Stimulated activated CD8-positive, alpha-beta memory T cell treated with anti-CD3 and anti-CD28 coated beads, Interleukin-7, amount 100 ng/mL, for 4 hours (primary cell): ENCODE data around the gene GPRIN1.

Source experiments
- DNase-seq, 2 donors: peaks; one replicate each; pipeline ENCODE4 v3.0.0-alpha.2; 2020; ENCODE audit warnings: low read depth in 2 of 2

Gene GPRIN1

GRCh38 chr5:176643491-176644219 lies 33.7 kb upstream of the GPRIN1 start:
- DNase-seq, result no peak

DNA sequence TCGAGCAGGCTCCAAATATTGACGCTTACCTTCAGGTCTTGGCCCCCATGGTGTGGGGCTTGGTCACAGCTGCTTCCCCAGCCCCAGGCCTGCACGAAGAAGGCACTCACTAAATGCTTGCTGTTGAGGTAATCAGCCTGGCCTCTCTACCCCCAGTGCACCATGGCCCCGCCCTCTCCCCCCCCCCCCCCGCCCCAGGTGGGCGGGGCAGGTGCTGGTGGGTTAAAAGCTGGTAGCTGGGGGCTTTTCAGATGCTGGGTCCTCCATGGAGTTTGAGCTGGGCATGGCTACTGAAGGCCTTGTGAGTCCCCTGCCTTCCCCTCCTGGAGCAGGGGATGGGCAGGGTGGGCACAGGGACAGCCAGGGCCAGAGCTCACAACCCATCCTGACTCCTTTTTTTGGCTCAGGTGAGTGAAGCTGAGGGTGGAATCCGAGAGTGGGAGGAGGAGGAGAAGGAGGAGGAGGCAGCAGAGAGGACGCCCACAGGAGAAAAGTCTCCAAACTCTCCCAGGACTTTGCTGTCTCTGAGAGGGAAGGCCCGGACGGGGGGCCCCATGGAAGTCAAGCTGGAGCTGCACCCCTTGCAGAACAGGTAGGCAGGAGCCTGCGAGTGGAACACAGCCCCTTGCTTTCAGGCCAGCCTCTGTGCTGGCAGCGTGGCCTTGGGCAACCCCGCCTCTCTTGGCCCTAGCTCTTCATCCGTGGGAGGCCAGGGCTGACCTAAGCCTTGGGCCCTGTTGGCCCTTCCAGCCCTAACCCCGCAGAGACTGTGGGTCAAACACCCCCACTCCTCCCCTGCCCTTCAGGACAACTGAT lies 32.9 kb upstream of the GPRIN1 start:
- DNase-seq, result no peak

GRCh38 chr5:176640616-176641015 lies 30.7 kb upstream of the GPRIN1 start:
- no peak for DNase-seq

- DNase-seq, result no peak
Observed at GRCh38 chr5:176639981-176640380, 30.0 kb upstream of the GPRIN1 start.

DNA sequence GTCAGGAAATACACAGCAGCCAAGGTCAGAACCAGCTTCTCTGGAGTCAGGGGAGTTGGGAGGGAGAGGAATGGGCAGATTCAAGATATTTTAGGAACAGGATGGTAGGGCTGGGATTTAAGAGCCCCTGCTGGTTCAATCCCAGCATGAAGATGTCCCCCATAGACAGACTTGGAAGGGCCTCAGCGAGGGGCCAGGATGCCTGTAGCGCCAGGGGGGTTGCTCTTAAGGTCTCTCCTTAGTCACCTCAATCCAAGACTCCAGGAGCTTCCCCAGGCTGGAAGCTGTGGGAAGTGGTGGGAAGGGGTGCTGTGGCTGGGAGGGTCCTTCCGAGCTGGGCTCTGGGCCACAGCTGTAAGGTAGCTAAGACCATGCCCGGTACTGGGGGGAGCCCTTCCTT lies 29.3 kb upstream of the GPRIN1 start:
- no peak for DNase-seq

DNA sequence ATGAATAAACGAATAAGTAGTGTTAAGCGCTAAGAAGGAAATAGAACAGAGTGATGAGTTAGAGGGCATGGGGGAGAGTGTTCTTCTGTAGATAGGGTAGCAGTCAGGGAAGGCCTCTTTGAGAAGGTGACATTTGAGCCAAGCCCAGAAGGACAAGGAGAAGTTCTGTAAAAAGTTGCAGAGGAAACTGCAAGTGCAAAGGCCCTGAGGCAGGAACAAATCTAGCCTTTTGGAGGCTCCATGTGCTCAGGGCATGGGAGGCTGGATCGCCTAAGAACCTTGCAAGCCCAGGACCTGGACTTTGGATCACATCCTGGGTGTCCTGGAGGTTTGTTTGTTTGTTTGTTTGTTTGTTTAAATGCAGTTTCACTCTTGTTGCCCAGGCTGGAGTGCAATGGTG lies 28.5 kb upstream of the GPRIN1 start:
- DNase-seq, result no peak

GRCh38 chr5:176637556-176637955 lies 27.6 kb upstream of the GPRIN1 start:
- DNase-seq, result no peak

GRCh38 chr5:176636426-176636825 lies 26.5 kb upstream of the GPRIN1 start:
- no peak for DNase-seq

- DNase-seq, result no peak
Observed at GRCh38 chr5:176633598-176633997, 23.6 kb upstream of the GPRIN1 start.

DNA sequence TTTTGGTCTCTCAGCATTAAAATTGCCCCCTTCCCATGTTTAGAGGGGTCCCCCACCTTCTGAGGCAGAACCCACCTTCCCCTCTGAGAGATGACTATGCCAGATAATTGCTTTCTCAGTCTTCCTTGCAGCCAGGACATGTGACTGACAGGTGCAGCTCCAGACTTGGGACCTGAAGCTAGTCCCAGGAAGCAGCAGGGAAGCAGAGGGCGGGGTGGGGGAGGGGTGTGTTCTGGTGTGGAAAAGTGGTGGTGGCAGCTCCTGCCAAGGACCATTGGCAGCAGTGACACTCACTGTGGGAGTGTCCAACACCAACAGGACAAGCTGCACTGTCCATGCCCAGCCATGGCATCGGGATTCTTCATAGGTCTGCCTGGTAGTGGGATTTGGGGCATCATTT lies 22.8 kb upstream of the GPRIN1 start:
- DNase-seq, result no peak

DNA sequence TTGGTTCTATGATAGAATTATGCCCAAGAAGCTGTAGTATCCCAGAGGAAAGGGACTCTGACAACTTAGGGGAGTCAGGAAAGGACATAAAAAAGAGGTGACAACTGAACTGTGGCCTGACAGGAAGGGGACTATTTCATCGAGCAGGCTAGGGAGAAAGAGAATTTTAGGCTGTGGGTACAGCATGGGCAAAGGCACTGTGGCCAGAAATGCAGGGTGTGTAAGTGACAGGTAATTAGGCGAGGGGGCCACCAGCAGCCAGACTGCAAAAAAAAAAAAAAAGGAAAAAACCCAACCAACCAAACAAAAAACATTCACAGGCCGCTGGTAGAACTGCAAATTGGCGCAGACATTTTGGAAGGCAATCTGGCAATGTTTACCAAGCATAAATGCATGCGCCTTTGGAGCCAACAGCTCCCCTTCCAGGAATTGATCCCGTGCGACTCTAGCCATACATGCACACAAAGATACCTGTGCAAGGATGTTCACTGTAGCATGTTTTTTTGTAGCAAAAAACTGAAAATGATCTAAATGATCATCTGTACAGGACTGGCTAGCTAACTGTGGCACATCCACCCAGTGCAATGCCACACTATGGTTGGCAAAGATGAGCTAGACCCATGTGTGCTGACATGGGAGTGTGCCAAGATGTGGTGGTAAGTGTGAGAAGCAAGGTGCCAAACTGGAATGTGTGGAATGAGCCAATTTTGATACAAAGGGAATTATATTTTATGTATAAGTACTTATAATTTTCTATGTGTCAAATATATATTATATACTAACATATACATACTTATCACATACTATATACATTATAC lies 21.6 kb upstream of the GPRIN1 start:
- DNase-seq, result no peak

DNA sequence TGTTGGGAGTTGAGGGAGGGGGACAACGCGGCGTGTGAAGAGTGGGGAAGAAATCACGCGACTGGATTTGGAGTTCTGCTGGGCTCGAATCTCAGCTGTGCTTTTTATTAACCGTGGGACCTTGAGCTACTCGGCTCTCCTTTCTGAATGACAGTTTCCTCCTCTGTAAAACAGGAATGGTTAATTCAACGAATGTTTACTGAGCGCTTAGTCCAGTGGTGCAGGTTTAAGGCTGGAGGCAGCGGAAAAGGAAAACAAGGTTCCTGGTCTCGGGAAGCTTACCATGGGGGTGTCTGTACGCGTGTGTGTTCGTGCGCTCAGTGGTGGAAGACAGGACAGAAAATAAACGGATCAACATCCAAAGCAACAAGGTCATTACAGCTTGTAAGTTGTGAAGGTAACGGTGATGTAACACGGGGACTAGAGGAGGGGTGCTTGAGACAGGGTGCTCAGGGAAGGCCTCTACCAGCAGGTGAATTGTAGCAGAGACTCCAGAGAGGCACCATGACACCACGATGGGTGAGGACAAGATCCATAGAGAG lies 20.8 kb upstream of the GPRIN1 start:
- DNase-seq, result no peak

- peak in 1 of 2 donors; percentile 52 for DNase-seq
Observed at GRCh38 chr5:176629853-176630680, 20.1 kb upstream of the GPRIN1 start, which contains the start of the genes EIF4E1B and SNCB. Gene EIF4E1B (plus strand): TSS chr5:176630675. CDS start chr5:176642788, 12,113 bp downstream. Gene SNCB (minus strand): TSS chr5:176630534. CDS start chr5:176629654, 880 bp downstream.

GRCh38 chr5:176629317-176629852 lies 19.4 kb upstream of the GPRIN1 start:
- no peak for DNase-seq

DNA sequence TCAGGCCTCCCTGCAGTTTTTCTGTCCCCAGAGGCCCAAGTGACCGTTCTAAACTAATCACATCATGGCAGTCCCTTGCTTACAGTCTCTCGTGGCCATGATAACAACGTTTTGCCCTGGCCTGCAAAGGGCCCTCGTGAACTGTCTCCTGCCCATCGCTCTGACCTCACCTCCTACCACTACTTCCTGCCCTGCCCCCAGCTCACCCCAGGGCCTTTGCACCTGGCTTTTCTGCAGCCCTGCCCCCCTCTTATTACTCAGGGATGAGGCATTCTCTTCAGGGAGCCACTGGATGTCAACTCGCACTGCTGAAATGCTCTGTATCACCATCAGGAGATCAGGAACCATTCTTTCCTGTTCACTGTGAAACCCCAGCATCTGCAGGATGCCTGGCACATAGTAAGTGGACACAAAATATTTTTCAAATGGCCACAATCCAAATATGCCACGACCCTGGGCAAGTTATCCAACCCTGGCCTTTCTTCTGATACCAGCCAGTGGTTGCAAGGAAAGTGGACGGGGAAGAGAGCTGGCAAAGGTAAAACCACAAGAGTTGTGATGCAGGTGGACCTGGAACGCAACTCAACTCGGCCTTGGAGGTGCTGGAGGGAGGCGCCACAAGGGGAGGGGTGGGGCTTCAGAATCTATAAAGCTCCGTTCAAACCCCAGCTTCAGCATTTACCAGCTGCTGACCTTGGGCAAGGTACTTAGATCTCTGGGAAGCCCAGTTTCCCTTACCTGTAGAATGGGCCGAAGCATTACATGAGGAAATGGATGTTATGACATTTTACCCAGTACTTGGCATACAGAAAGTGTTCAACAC lies 18.7 kb upstream of the GPRIN1 start:
- no peak for DNase-seq

DNA sequence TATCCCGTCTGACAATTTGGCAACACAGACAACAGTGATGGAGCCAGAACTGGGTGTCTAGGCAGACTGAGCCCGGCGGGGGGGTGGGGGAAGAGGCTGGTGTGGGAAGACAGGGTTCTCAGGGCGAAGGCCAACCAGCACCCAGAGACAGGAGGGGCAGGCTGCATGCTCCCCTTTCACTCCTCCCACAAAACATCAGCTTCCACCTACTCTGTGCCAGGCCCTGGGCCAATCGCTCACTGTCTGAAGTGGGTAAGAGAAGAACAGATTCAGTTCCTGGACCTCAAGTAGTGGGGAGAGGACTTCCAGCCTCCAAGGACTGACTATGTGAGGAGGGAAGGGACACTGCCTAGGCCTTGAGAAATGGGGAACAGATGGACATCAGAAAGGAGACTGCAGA lies 17.6 kb upstream of the GPRIN1 start:
- no peak for DNase-seq

DNA sequence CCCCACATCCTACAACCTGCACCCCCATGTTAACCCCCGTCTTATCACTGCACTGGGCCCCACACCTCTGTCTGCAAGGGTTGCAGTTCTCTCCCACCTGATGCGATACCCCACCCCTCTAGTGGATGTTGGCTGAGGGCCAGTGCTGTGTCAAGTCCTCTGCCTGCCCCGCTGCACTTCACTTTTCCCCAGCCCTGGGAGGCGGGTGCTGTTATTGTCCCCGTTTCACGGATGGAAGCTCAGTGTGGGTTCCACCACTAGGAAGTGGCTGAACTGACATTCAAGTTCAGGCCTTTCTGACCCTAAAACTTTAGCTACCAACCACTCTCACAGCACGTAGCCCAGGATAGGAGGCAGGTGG lies 16.9 kb upstream of the GPRIN1 start:
- no peak for DNase-seq

DNA sequence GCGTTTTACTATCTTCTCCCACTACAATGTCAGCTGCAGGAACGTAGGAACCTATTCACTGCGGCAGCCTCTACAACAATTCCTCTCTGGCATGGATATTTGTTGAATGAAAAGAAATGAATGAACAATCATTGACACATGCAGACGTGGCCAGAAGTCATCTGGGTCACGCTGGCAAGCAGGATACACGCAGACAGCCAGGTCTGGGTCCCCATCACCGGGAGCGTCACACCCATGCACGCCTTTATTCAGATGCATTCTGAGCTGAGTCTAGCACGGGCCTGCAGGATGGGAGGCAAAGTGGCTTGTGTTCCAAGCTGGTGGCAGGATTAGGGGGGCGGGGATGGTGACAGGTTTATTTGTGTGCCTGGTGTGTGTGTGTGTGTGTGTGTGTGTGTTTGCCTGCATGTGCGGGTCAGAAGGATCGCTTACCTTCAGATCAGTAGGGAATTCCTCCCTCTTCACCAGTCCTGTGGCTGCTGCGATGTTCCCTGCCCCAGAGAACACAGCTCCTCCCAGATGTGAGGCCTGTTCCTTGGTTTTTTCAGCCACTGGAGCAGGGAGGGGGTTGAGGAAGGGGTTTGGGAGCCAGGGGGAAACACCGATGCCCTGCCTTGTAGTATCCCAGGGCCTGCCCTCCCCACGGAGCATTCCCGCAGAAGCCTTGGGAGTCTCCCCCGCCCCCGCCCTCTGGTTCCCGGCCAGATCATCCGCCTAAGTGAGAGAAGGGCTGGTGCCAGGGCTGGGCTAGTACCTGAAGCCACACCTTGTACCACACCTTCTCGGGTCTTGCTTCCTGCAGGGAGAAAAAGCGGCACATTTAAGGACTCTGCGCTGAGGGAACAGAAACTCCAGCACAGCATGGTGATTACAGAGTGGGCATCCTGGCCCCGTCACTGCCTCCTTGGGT lies 16.3 kb upstream of the GPRIN1 start:
- no peak for DNase-seq

GRCh38 chr5:176625512-176625911 lies 15.6 kb upstream of the GPRIN1 start:
- DNase-seq, result no peak
